Posterior cingulate gyrus (tissue), 11 donors: ENCODE data around the gene FAM131C.
A peak's percentile ranks its signal among the peaks of the same experiment; 100 is the strongest.
"Not testable (repeated sequence)": the region's sequence is repeated elsewhere in the genome, so short reads cannot be mapped to it uniquely, and the experiment has no call there.

Source experiments
- DNase-seq, 10 donors: peaks; one replicate each; pipeline versions ENCODE4 v3.0.0 to v3.0.0-alpha.2; 2020 to 2021; ENCODE audit warnings: mixed read lengths in 3 of 10
- intact Hi-C: fragments of 100-400 bp; cut with DNase I; formaldehyde crosslinking; loops from one replicate; pipeline ENCODE4 v1.15.1; 2023

The FAM131C gene

GRCh38 chr1:16064536-16065268 lies 8.7 kb downstream of the FAM131C start:
- DNase-seq, result peak in 1 of 10 donors; percentile 78
- intact Hi-C loops, result no loop called here

GRCh38 chr1:16063921-16064320 lies 9.5 kb downstream of the FAM131C start:
- intact Hi-C loops, result no loop called here
- DNase-seq, result no peak

GRCh38 chr1:16063226-16063829 lies 10.1 kb downstream of the FAM131C start:
- intact Hi-C loops, result no loop called here
- no peak for DNase-seq

GRCh38 chr1:16062687-16063075 lies 10.8 kb downstream of the FAM131C start:
- intact Hi-C loops, result not testable (repeated sequence)
- peak in 1 of 10 donors; percentile 80 for DNase-seq

- DNase-seq, result peak in 1 of 10 donors; percentile 87
- intact Hi-C loops, result not testable (repeated sequence)
These were observed 11.3 kb downstream of the FAM131C start for GRCh38 chr1:16061989-16062686.

- intact Hi-C loops, result no loop called here
- no peak for DNase-seq
These were observed 12.2 kb downstream of the FAM131C start for GRCh38 chr1:16061266-16061665.

GRCh38 chr1:16058394-16059120 lies 14.9 kb downstream of the FAM131C start:
- intact Hi-C loops, result not testable (repeated sequence)
- DNase-seq, result peak in 1 of 10 donors; percentile 57

GRCh38 chr1:16057314-16057915 lies 16.0 kb downstream of the FAM131C start:
- intact Hi-C loops, result loop anchor here (2.0 kb wide), 1 partner anchor 49 kb away; no protein-coding TSS in a partner anchor
- DNase-seq, result peak in 1 of 10 donors; percentile 57

- intact Hi-C loops, result loop anchor here (2.0 kb wide), 1 partner anchor 48 kb away; no protein-coding TSS in a partner anchor
- not testable (repeated sequence) for DNase-seq
These were observed 16.9 kb downstream of the FAM131C start for GRCh38 chr1:16056521-16056912.

GRCh38 chr1:16055613-16056520 lies 17.6 kb downstream of the FAM131C start:
- DNase-seq, result peak; percentile 60 to 96 (median 80)
- intact Hi-C loops, result loop anchor here (2.0 kb wide), 1 partner anchor 47 kb away; no protein-coding TSS in a partner anchor

- intact Hi-C loops, result no loop called here
- no peak for DNase-seq
These were observed 18.6 kb downstream of the FAM131C start for GRCh38 chr1:16054598-16055540.

- no peak for DNase-seq
- intact Hi-C loops, result no loop called here
These were observed 19.5 kb downstream of the FAM131C start for GRCh38 chr1:16053781-16054502.

GRCh38 chr1:16051949-16052348 lies 21.5 kb downstream of the FAM131C start:
- DNase-seq, intact Hi-C loops: not testable (repeated sequence)

GRCh38 chr1:16051039-16051438 lies 22.4 kb downstream of the FAM131C start:
- intact Hi-C loops, result no loop called here
- no peak for DNase-seq

GRCh38 chr1:16050328-16050727 lies 23.1 kb downstream of the FAM131C start:
- DNase-seq, result no peak
- intact Hi-C loops, result no loop called here

- intact Hi-C loops, result no loop called here
- DNase-seq, result no peak
These were observed 24.8 kb downstream of the FAM131C start for GRCh38 chr1:16048573-16049189.
